Duodenal mucosa (tissue), 2 donors: ENCODE measurements around the gene TSPY9.
"Not testable (repeated sequence)": the region's sequence is repeated elsewhere in the genome, so short reads cannot be mapped to it uniquely, and the experiment has no call there.

Source experiments
- H3K27ac ChIP-seq: one replicate; pipeline ENCODE4 v1.7.0; 2013; ENCODE audit warnings: low read depth, low read length
- H3K27me3 ChIP-seq, 2 donors: one replicate each; pipeline ENCODE4 v1.7.0; 2013; ENCODE audit warnings: low read length in 2 of 2, control low read depth in 1 of 2; ENCODE audit not compliant: insufficient read depth in 2 of 2, control insufficient read depth in 1 of 2
- H3K36me3 ChIP-seq, 2 donors: one replicate each; pipeline ENCODE4 v1.7.0; 2013; ENCODE audit warnings: low read length in 2 of 2, control low read depth in 1 of 2; ENCODE audit not compliant: insufficient read depth in 2 of 2, control insufficient read depth in 1 of 2
- H3K4me1 ChIP-seq, 2 donors: one replicate each; pipeline ENCODE4 v1.7.0; 2013; ENCODE audit warnings: low read length in 2 of 2, control low read depth in 1 of 2; ENCODE audit not compliant: insufficient read depth in 2 of 2, control insufficient read depth in 1 of 2
- H3K4me3 ChIP-seq, 2 donors: one replicate each; pipeline ENCODE4 v1.7.0; 2013; ENCODE audit warnings: low read length in 2 of 2, low read depth in 1 of 2
- H3K9ac ChIP-seq, 2 donors: one replicate each; pipeline ENCODE4 v1.7.0; 2013; ENCODE audit warnings: low read length in 2 of 2, low read depth in 1 of 2
- H3K9me3 ChIP-seq, 2 donors: one replicate each; pipeline ENCODE4 v1.7.0; 2013; ENCODE audit warnings: low read length in 2 of 2, control low read depth in 1 of 2; ENCODE audit not compliant: control insufficient read depth in 1 of 2

The TSPY9 gene

GRCh38 chrY:9486967-9487366 lies at the start of gene TSPY9:
Gene TSPY9, plus strand, starts transcription at chrY:9487267. Its CDS starts 46 bp downstream, at chrY:9487313.
- H3K4me1 ChIP-seq = not testable (repeated sequence)

GRCh38 chrY:9466655-9467054 lies 20.4 kb upstream of the TSPY9 start, which contains the start of gene TSPY1:
Gene TSPY1, plus strand, starts transcription at chrY:9466955. Its CDS starts 46 bp downstream, at chrY:9467001.
- H3K4me3 ChIP-seq, H3K27me3 ChIP-seq, H3K36me3 ChIP-seq, H3K9me3 ChIP-seq, H3K27ac ChIP-seq, H3K4me1 ChIP-seq, H3K9ac ChIP-seq: not testable (repeated sequence)

More at GRCh38 chrY:9486967-9487366, at the start of gene TSPY9:
- H3K4me3 ChIP-seq, H3K27me3 ChIP-seq, H3K9ac ChIP-seq, H3K36me3 ChIP-seq, H3K27ac ChIP-seq, H3K9me3 ChIP-seq: not testable (repeated sequence)

- H3K4me1 ChIP-seq, H3K27ac ChIP-seq, H3K9ac ChIP-seq, H3K9me3 ChIP-seq, H3K27me3 ChIP-seq, H3K4me3 ChIP-seq, H3K36me3 ChIP-seq: not testable (repeated sequence)
These were observed 17.3 kb downstream of the TSPY9 start for GRCh38 chrY:9504396-9504795.

- H3K27me3 ChIP-seq, H3K27ac ChIP-seq, H3K4me3 ChIP-seq, H3K36me3 ChIP-seq, H3K9me3 ChIP-seq, H3K4me1 ChIP-seq, H3K9ac ChIP-seq: not testable (repeated sequence)
These were observed 29.2 kb downstream of the TSPY9 start for GRCh38 chrY:9516287-9516686.

- H3K36me3 ChIP-seq, H3K9me3 ChIP-seq, H3K27ac ChIP-seq, H3K4me3 ChIP-seq, H3K9ac ChIP-seq, H3K27me3 ChIP-seq, H3K4me1 ChIP-seq: not testable (repeated sequence)
These were observed 40.5 kb downstream of the TSPY9 start, which contains the start of gene TSPY10 for GRCh38 chrY:9527580-9527979. Gene TSPY10, plus strand, starts transcription at chrY:9527880. Its CDS starts 46 bp downstream, at chrY:9527926.
